Diencephalon (tissue), 1 donor: Measurements from ENCODE around the gene USP11. TPM values are rescaled to one million over a fixed set of nuclear protein-coding genes. Genes with fewer than 3 reads are reported as not detected.

Experiments
- small RNA-seq: library from RNA; depleted of rRNA; stranded (forward); fragments of <200 nt; gene quantifications from one replicate; pipeline ENCODE3, GENCODE V24; 2014
- total RNA-seq: library from RNA; depleted of rRNA; stranded (reverse); fragments of >200 nt; gene quantifications from one replicate; pipeline ENCODE4 v1.2.3, GENCODE V29; 2014

Gene USP11
- total RNA-seq, result 183 TPM

GRCh38 chrX:47232803-47233332 lies at the start of gene USP11:
TSS of gene USP11 (plus strand) at chrX:47233009. CDS start at chrX:47233044, 35 bp downstream.

GRCh38 chrX:47193475-47194193 lies 39.2 kb upstream of the USP11 start, which contains the start of gene UBA1:
TSS of gene UBA1 (plus strand) at chrX:47193829. CDS start at chrX:47198803, 4,974 bp downstream.

GRCh38 chrX:47218280-47218919 lies 14.4 kb upstream of the USP11 start, which contains the start of gene CDK16:
TSS of gene CDK16 (plus strand) at chrX:47218681. CDS start at chrX:47223558, 4,877 bp downstream.

Small RNAs within 50 kb of the gene (small RNA-seq; reads per million reads assigned to genes)
- gene RN7SL785P, result not detected

Other genes with a start within 250 kb of the USP11 start
- 5.8 TPM for gene RGN, start 154.6 kb upstream of the USP11 start, total RNA-seq
- gene NDUFB11, start 88.3 kb upstream of the USP11 start, total RNA-seq, result 64.1 TPM
- gene RBM10, start 87.8 kb upstream of the USP11 start, total RNA-seq, result 33.9 TPM
- 134 TPM for gene UBA1, start 39.2 kb upstream of the USP11 start, total RNA-seq
- gene CDK16, start 14.3 kb upstream of the USP11 start, total RNA-seq, result 96.2 TPM
- gene ZNF157, start 137.6 kb downstream of the USP11 start, total RNA-seq, result 5.1 TPM